ENCODE results near the gene PTPRT. TPM values are rescaled to one million over a fixed set of nuclear protein-coding genes. Genes with fewer than 3 reads are reported as not detected.
A peak's percentile ranks its signal among the peaks of the same experiment; 100 is the strongest.

PTPRT gene
- total RNA-seq, 1 experiment from 2014 or later, result not detected

- Histone ChIP-seq H3K9me3 (ENCODE audit: control insufficient read depth in 1 of 2, insufficient read depth in 1 of 2, low read depth in 1 of 2, low read length in 2 of 2) (peaks cover 5 to 18% of the 10 kb centered on the region in 2 experiments; a peak in 2 of 4 replicates), H3K4me1 (ENCODE audit: control insufficient read depth in 1 of 2, insufficient read depth in 2 of 2, low read length in 2 of 2) (no peaks in the 10 kb centered on the region), H3K9ac (ENCODE audit: low read length) (no peak overlapping the region), H4K20me1 (ENCODE audit: insufficient read depth) (no peaks in the 10 kb centered on the region), H2AFZ (ENCODE audit: low read depth, low read length, poor library complexity, severe bottlenecking) (no peak overlapping the region), H3K79me2 (ENCODE audit: insufficient read depth, low read length) (no peaks in the 10 kb centered on the region), H3K9me2 (ENCODE audit: insufficient read depth) (no peaks in the 10 kb centered on the region), H3K4me3 (replicated peaks in 1 of 2; ENCODE audit: low read depth in 1 of 2, low read length in 2 of 2) (no peak overlapping the region), H3K36me3 (ENCODE audit: control insufficient read depth in 1 of 2, insufficient read depth in 2 of 2, low read length in 2 of 2) (no peaks in the 10 kb centered on the region), H3K27me3 (ENCODE audit: insufficient read depth, low read length) (no peaks in the 10 kb centered on the region), H3K4me2 (ENCODE audit: low read length) (no peak overlapping the region), H3K27ac (ENCODE audit: low read depth, low read length) (no peak overlapping the region)
- intact Hi-C loops (cut with micrococcal nuclease), result no loop called here
- RAD21 ChIA-PET (ENCODE audit: low non-redundant PET in 1 of 2, low total read pairs in 2 of 2, uncharacterized antibody in 2 of 2, unreplicated experiment in 2 of 2), result no interaction called here
- no peak for ATAC-seq
- TF ChIP-seq CTCF (IDR thresholded peaks at IDR 0.05 in 2 of 3, conservative IDR thresholded peaks at IDR 0.05 in 1 of 3; ENCODE audit: borderline replicate concordance in 1 of 3, insufficient read depth in 1 of 3, low read depth in 2 of 3, low read length in 2 of 3), result 0 out of 6 replicates have a peak, but pooled peaks of 1 of the 3 experiments have one; percentile 8
- TF ChIP-seq ZFX (IDR thresholded peaks at IDR 0.05), result no peak
- POLR2A ChIA-PET, result no interaction called here
- CTCF ChIA-PET, result no interaction called here
- no TSS peak for BruUV-seq (replicated peaks)
- no peak for DNase-seq (ENCODE audit: low read depth, low spot score)
These were observed 510.8 kb downstream of the PTPRT start for GRCh38 chr20:42678895-42679294.

- ChIA-PET RAD21 (ENCODE audit: low non-redundant PET in 1 of 2, low total read pairs in 2 of 2, uncharacterized antibody in 2 of 2, unreplicated experiment in 2 of 2) (no interaction called here), POLR2A (no interaction called here), CTCF (no interaction called here)
- peaks cover 15 to 22% of the 10 kb centered on the region in 2 experiments; a peak in 2 of 4 replicates for H3K9me3 ChIP-seq (ENCODE audit: control insufficient read depth in 1 of 2, insufficient read depth in 1 of 2, low read depth in 1 of 2, low read length in 2 of 2)
- H3K9ac ChIP-seq (ENCODE audit: low read length), result no peak overlapping the region
- H4K20me1 ChIP-seq (ENCODE audit: insufficient read depth), result no peaks in the 10 kb centered on the region
- no peak overlapping the region for H2AFZ ChIP-seq (ENCODE audit: low read depth, low read length, poor library complexity, severe bottlenecking)
- ATAC-seq (no peak), DNase-seq (ENCODE audit: low read depth, low spot score) (no peak)
- H3K4me1 ChIP-seq (ENCODE audit: control insufficient read depth in 1 of 2, insufficient read depth in 2 of 2, low read length in 2 of 2), result no peaks in the 10 kb centered on the region
- no peaks in the 10 kb centered on the region for H3K36me3 ChIP-seq (ENCODE audit: control insufficient read depth in 1 of 2, insufficient read depth in 2 of 2, low read length in 2 of 2)
- H3K79me2 ChIP-seq (ENCODE audit: insufficient read depth, low read length), result no peaks in the 10 kb centered on the region
- BruUV-seq (replicated peaks), result no TSS peak
- no peak overlapping the region for H3K4me3 ChIP-seq (replicated peaks in 1 of 2; ENCODE audit: low read depth in 1 of 2, low read length in 2 of 2)
- H3K9me2 ChIP-seq (ENCODE audit: insufficient read depth), result no peaks in the 10 kb centered on the region
- H3K4me2 ChIP-seq (ENCODE audit: low read length), result no peak overlapping the region
- no peak overlapping the region for H3K27ac ChIP-seq (ENCODE audit: low read depth, low read length)
- H3K27me3 ChIP-seq (ENCODE audit: insufficient read depth, low read length), result no peaks in the 10 kb centered on the region
- intact Hi-C loops (cut with micrococcal nuclease), result no loop called here
- TF ChIP-seq EGR1 (IDR thresholded peaks at IDR 0.05; ENCODE audit: low read depth), result no peak
- no peak for TF ChIP-seq ZNF274 (IDR thresholded peaks at IDR 0.05; ENCODE audit: low read depth, low read length)
These were observed 533.6 kb downstream of the PTPRT start for GRCh38 chr20:42656130-42656529.

Data from HCT116 (cell line).